ENCODE results near the gene HSPBP1.
"Not testable (repeated sequence)": the region's sequence is repeated elsewhere in the genome, so short reads cannot be mapped to it uniquely, and the experiment has no call there.

Gene HSPBP1

DNA sequence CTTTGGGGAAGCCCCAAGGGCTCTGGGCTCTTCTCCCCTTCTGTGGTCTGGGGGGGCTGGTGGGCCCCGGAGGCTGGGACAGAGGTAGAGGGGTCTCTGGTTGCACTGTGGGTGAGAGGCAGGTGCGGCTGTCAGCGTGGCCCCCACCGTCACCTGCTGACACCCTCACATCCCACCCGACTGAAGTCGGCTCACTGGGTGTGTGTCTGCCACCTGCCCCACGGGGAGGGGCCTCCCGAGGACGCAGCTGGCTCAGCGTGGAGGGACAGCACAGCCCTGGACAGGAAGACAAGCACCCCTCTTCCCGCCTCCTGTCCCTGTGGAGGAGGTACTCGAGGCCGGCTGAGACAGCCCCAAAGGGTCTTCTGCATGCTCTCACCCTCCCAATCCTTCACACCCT, 49.1 kb downstream of the HSPBP1 start:
- no peak for DNase-seq

DNA sequence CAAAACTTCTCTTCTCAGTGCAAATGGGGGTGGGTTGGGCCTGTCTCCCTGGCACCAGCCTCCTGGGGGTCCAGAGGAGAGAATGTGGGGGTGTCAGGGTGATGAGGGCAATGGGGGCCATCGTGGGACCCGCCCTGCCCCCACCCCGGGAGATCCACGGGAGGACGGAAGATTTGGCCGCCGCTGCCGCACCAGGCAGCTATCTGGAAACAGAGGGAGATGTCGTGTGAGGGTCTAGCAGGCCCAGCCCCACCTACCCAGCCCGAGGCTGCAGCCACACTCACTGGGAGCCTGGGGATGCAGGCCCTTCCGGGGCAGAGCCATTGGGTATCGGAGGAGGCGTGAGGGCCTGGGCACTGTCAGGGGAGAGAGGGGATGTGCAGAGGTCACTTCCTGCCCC, 49.6 kb downstream of the HSPBP1 start:
- DNase-seq, result no peak

GRCh38 chr19:55229789-55230182, 50.1 kb downstream of the HSPBP1 start:
- no peak for DNase-seq

DNA sequence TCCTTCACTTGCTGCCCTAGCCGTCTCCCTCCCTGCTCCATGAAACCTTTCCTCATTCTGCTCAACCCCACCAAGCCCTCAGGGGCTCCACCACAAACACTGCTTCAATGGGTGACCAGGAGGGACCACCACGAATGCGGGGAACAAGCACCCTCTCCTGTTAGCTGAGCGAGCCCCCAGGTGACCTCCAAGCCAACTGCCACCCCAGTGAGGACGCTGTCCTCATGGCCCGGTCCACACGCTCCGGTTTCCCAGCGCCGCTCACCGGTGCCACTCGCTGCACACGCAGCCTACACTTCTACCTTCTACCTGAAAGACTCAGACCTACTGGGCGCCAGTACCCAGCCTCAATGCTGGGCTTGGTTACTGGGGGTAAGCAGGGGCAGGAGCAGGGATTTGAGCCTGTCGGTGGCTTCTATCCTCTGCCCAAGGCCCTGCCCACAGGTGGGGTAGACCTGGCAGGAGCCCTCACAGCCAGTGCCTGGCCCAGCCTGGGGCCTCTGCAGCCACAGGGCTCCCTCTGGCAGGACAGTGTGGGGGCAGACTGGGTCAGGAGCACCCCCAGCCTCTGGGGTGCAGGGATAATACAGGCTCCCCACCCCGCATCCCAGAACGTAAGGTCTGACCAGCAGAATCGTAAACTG, 50.6 kb downstream of the HSPBP1 start:
- no peak for DNase-seq

DNA sequence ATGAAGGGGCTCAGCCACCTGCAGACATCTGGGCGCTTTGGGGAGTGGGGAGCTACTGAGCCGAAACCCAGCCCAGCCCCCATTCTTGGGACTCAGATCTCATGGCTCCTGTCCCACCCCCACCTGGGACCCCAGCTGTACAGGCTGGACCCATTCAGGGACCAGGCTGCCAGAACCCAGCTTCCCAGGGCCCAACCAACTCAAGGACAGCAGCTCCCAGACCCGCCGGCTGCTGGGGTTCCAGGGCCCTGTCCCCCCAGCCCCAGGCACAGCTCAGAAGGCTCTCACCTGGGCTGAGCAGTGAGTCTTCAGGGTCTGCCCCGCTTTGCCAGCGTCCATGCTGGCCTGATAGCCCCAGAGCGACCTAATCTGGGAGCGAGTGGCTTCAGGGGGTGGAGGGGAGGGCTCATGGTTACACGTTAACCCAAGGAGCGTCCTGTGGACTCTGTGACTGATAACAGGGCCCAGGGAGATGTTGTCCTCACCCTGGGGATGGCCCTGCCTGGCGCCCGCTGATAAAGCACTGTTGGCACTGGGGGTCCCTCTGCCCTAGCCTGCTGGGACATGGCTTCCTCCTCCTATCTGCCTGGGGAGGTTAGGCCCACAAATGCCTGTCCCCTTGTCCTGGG, 51.4 kb downstream of the HSPBP1 start, which contains the start of gene TMEM86B:
TMEM86B (minus strand) TSS at position 361 of the 629 bp plus-strand sequence; CDS start at position 339, 22 bp downstream.
- DNase-seq, result no peak

DNA sequence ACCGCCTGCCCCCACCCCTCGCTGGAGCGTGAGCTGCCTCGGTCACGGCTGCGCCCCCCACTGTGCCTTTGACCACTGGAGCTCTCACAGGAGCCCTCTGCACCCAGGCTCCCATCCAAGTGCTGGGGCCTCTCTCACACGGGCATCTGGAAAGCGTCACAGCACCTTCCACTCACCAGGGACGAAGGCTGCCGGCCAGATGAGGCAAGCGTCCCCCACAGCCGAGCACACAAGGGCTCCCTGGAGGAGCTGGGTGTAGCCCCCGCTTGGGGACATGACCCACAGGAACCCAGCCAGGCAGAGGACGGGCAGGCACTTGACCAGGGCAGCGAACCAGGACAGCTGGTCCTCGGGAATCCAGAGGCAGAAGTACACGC, 51.9 kb downstream of the HSPBP1 start:
- no peak for DNase-seq

- DNase-seq, result no peak
These were observed 52.5 kb downstream of the HSPBP1 start for GRCh38 chr19:55227241-55228014.

DNA sequence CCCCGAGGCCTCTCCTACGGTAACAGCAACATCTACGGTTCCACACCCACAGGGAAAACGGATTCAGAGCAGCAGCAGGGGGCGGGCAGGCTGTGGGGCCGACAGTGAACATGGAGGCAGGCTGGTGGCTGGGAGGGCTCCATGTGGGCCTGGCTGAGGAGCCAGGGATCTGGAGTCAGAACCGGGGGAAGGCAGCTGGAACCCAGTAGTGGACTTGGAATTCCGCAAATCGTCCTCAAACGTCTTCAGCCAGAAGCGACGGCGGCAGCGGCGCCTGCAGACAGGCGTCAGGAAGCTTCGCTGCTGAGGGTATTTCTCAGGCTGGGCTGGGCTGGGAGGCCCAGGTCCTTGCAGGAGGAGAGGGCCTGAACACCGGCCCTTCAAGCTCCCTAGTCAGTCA, 53.1 kb downstream of the HSPBP1 start:
- DNase-seq, result no peak

GRCh38 chr19:55226273-55226672, 53.6 kb downstream of the HSPBP1 start:
- no peak for DNase-seq

DNA sequence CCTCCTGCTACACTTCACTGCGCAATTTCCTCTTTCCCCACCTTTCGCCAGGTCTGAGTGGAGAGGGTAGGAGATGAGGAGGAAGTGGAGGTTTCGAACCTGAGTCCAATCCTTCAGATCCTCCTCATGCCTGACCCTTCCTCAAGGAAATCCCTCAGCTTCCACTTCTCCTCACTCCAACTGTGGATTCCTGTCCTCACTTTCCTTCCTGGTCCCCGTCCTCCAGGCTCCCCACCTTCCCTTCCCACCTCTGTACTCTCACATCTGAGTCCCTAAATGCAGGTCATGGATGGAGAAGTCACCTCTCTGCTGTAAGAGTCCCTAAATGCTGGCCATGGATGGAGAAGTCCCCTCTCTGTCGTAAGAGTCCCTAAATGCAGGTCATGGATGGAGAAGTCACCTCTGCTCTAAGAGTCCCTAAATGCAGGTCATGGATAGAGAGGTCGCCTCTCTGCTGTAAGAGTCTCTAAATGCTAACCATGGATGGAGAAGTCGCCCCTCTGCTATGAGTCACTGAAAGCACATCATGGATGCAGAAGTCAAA, 54.4 kb downstream of the HSPBP1 start:
- no peak for DNase-seq

GRCh38 chr19:55224679-55225414, 55.1 kb downstream of the HSPBP1 start:
- DNase-seq, result not testable (repeated sequence)

DNA sequence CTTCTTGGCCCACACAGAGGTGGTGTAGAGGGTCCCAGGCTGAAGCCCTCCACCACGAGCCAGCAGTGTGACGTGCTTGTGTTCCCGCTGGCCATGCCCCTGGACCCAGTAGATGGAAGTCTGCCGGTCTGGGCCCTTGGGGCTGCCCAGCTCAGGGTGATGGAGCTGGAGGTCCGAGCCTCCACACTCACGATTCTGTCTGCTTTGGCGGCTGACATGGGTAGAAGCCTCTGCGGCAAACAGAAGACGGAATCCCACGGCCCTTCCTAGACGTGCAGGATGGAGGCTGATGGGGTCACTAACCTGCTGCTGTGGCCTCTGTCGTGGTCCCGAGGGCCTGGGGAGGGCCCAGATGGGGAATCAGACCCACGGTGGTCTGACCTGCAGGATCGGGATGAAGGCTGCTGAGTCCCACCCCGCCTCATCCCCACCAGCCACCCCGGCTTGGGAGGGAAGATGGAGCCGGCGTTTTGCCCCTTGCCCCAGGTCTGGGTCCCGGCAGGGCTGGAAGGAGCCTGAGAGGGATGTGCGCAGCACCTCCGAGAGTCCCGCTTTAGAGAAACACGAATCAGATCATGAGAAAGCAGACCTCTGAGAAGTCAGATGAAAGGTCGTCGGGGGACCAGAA, 55.8 kb downstream of the HSPBP1 start:
- no peak for DNase-seq

DNA sequence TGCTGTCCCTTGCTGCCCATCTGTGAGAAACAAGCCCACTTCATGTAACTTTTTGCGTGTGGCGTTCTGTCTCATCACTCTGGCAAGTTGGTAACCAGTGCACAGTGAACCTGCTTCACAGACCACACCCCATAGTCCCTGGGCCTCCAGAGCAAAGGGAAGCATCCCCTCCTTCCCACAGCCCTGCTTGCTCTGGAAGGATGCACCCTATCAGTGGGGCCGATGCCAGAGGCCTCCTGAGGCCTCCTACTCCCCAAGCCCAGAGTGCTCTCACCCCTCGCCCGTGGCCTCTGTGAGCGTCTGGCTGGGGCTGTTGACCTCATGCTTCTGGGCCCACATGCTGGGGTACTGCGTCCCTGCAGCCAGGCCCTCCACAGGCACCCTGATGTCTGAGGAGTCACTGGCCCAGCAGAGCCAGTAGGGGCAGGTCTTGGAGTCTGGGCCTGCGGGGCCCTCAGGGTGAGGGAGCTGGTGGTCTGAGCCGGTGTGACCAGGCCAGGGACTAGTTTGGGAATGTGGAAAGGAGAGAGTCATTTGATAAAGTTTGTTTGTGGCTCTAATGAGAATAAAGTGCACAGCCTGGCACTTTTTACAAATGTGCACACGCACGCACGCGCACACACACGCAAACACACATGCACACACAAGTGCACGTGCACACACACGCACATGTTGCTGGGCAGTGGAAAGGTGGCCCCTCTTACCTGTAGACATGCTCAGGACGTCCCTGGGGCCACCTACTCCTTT, 56.4 kb downstream of the HSPBP1 start:
- DNase-seq, result no peak

DNA sequence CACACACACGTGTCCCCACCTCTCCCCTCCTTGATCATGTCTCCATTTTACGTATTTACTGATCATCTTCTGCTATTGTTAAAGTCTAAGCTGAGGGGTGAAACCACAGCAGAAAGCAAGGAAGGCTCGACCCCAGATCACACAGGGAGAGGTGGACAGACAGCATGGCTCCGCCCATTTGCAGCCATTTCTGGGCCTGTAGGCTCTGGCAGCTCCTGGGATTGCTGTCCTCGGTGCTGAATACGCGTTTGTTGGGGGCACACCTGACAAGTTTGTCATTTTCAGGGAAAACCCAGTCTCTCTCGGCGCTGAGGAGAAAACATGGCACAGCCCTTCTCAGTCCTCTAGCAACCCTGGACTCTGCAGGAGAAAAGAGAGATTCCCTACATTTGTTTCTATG, 59.4 kb downstream of the HSPBP1 start:
- no peak for DNase-seq

- peak; percentile 77 for DNase-seq
These were observed 63.3 kb downstream of the HSPBP1 start for GRCh38 chr19:55216461-55217198.

- DNase-seq, result no peak
These were observed 66.4 kb downstream of the HSPBP1 start for GRCh38 chr19:55213547-55213946.

DNA sequence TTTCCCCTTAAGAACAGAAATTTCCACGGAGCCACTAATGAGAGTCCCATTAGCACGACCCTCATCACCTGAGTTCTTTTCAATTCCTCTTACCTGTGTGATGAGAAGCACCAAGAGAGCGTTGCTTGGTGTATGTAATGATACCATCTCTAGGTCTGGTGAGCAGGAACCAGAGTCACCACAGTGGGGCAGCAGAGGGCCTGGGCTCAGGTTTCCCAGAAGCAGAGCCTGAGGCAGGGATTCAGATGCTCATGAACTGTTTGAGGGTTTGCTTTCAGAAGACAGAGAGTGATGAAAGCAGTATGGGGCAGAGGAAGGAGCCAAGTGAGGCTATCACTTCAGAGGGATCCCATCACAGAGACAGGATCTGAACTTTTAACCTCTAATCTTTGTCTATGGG, 67.5 kb downstream of the HSPBP1 start:
- no peak for DNase-seq
